Measurements from ENCODE around the gene NEK1. TPM values are rescaled to one million over a fixed set of nuclear protein-coding genes. Genes with fewer than 3 reads are reported as not detected.

Gene NEK1
- total and polyA plus RNA-seq, 2 of the 8 experiments (the other 6 are each of a cell fraction or from before 2014, with no cell fraction given), result 3.9 to 11.7 TPM

DNA sequence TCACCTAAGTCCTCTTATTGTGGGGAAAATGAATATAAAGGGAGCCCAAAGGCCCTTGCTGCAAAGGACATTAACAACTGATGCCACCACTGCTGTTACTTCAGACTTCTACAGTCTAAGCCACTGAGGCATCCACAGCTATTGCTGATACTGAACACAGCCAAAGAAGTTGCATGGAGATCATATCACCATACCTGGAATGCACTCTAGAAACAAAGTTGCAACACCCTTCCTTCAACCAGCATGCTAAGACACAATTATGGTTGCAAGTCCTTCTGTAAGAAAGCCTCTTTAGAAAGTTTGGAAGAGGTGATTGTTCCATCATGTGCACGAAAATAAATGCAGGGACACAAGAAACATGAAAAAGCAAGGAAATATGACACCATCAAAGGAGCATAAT lies 236.0 kb downstream of the NEK1 start (continued):
- TF ChIP-seq, protein P1, sequence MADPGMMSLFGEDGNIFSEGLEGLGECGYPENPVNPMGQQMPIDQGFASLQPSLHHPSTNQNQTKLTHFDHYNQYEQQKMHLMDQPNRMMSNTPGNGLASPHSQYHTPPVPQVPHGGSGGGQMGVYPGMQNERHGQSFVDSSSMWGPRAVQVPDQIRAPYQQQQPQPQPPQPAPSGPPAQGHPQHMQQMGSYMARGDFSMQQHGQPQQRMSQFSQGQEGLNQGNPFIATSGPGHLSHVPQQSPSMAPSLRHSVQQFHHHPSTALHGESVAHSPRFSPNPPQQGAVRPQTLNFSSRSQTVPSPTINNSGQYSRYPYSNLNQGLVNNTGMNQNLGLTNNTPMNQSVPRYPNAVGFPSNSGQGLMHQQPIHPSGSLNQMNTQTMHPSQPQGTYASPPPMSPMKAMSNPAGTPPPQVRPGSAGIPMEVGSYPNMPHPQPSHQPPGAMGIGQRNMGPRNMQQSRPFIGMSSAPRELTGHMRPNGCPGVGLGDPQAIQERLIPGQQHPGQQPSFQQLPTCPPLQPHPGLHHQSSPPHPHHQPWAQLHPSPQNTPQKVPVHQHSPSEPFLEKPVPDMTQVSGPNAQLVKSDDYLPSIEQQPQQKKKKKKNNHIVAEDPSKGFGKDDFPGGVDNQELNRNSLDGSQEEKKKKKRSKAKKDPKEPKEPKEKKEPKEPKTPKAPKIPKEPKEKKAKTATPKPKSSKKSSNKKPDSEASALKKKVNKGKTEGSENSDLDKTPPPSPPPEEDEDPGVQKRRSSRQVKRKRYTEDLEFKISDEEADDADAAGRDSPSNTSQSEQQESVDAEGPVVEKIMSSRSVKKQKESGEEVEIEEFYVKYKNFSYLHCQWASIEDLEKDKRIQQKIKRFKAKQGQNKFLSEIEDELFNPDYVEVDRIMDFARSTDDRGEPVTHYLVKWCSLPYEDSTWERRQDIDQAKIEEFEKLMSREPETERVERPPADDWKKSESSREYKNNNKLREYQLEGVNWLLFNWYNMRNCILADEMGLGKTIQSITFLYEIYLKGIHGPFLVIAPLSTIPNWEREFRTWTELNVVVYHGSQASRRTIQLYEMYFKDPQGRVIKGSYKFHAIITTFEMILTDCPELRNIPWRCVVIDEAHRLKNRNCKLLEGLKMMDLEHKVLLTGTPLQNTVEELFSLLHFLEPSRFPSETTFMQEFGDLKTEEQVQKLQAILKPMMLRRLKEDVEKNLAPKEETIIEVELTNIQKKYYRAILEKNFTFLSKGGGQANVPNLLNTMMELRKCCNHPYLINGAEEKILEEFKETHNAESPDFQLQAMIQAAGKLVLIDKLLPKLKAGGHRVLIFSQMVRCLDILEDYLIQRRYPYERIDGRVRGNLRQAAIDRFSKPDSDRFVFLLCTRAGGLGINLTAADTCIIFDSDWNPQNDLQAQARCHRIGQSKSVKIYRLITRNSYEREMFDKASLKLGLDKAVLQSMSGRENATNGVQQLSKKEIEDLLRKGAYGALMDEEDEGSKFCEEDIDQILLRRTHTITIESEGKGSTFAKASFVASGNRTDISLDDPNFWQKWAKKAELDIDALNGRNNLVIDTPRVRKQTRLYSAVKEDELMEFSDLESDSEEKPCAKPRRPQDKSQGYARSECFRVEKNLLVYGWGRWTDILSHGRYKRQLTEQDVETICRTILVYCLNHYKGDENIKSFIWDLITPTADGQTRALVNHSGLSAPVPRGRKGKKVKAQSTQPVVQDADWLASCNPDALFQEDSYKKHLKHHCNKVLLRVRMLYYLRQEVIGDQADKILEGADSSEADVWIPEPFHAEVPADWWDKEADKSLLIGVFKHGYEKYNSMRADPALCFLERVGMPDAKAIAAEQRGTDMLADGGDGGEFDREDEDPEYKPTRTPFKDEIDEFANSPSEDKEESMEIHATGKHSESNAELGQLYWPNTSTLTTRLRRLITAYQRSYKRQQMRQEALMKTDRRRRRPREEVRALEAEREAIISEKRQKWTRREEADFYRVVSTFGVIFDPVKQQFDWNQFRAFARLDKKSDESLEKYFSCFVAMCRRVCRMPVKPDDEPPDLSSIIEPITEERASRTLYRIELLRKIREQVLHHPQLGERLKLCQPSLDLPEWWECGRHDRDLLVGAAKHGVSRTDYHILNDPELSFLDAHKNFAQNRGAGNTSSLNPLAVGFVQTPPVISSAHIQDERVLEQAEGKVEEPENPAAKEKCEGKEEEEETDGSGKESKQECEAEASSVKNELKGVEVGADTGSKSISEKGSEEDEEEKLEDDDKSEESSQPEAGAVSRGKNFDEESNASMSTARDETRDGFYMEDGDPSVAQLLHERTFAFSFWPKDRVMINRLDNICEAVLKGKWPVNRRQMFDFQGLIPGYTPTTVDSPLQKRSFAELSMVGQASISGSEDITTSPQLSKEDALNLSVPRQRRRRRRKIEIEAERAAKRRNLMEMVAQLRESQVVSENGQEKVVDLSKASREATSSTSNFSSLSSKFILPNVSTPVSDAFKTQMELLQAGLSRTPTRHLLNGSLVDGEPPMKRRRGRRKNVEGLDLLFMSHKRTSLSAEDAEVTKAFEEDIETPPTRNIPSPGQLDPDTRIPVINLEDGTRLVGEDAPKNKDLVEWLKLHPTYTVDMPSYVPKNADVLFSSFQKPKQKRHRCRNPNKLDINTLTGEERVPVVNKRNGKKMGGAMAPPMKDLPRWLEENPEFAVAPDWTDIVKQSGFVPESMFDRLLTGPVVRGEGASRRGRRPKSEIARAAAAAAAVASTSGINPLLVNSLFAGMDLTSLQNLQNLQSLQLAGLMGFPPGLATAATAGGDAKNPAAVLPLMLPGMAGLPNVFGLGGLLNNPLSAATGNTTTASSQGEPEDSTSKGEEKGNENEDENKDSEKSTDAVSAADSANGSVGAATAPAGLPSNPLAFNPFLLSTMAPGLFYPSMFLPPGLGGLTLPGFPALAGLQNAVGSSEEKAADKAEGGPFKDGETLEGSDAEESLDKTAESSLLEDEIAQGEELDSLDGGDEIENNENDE (IDR thresholded peaks at IDR 0.05; ENCODE audit: insufficient replicate concordance, low read length), result no peak
- TF ChIP-seq, protein P2, sequence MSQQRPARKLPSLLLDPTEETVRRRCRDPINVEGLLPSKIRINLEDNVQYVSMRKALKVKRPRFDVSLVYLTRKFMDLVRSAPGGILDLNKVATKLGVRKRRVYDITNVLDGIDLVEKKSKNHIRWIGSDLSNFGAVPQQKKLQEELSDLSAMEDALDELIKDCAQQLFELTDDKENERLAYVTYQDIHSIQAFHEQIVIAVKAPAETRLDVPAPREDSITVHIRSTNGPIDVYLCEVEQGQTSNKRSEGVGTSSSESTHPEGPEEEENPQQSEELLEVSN (IDR thresholded peaks at IDR 0.05), result no peak
